Activated CD8-positive, alpha-beta memory T cell treated with anti-CD3 and anti-CD28 coated beads for 24 hours (primary cell): ENCODE data around the gene SLC9A3.

Source experiments
- DNase-seq: peaks from one replicate; pipeline ENCODE4 v3.0.0-alpha.2; 2020

SLC9A3 gene

DNA sequence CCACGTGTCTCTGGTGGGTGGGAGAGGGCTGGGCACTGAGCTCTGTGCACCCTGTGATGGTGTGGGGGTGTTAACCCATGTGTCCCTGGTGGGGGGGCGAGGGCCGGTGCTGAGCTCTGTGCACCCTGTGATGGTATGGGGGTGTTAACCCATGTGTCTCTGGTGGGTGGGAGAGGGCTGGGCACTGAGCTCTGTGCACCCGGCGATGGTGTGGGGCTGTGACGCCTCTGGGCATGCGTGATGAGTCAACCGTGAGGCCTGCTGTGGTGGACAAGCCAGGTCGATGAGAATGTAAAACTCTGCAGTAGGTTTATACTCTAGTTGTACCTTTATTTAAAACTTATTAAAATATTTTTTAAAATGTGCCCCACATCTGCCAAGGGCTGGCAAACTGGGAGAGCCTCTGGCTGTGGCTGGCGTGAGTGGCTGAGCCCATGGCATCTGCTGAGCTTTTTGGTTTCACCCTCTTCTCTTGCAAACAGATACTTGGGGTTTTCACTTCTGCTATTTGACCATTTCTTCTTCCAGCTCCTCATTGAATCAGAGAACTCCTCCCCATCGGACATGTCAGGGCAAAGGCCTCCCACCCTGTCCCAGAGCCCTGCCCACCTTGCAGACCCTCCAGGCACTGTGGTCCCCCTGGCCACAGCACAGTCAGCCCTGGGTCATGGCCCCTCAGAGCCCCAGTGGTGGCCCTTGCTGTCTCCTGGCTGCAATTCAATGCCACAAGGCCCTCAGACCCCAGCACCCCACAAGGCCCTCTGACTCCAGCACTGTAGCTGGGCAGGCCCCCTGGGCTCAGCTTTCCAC lies 99.7 kb downstream of the SLC9A3 start:
- no peak for DNase-seq

- no peak for DNase-seq
These were observed 100.5 kb downstream of the SLC9A3 start for GRCh38 chr5:423626-424261.

DNA sequence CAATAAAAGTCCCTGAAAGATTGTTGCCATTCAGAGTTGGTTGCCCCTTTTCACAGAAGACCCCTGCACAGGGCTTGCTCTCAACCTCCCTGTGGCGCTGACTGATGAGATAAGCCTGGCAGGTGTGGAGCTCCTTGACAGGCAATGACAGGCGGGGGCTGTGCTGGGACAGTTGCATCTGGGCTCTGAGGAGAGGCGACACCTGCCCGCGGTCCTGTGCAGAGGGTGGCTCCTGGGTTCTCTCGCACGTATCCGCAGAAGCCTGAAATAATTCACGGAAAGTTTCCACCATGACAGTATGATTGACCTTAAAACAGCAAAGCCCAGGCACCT lies 101.0 kb downstream of the SLC9A3 start:
- DNase-seq = no peak

- no peak for DNase-seq
These were observed 101.7 kb downstream of the SLC9A3 start for GRCh38 chr5:422323-423232.

DNA sequence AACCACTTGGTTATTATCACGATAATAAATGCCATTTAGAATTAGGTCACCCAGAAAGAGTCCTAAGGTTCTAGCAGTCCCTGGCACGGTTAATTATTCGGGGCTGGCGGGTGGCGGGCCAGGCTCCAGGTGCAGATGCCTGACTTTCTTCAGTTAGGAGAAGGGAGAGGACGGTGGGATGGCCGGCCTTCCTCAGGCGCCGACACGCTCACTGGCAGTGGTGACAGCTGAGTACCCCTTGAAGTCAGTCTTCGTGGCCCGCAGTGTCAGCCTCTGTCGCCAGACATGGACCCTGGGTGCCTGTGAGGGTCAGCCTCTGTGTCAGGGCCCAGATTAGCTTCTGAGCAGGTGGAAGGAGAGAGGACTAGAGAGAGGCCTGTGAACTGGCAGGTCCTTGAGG lies 102.3 kb downstream of the SLC9A3 start:
- no peak for DNase-seq

DNA sequence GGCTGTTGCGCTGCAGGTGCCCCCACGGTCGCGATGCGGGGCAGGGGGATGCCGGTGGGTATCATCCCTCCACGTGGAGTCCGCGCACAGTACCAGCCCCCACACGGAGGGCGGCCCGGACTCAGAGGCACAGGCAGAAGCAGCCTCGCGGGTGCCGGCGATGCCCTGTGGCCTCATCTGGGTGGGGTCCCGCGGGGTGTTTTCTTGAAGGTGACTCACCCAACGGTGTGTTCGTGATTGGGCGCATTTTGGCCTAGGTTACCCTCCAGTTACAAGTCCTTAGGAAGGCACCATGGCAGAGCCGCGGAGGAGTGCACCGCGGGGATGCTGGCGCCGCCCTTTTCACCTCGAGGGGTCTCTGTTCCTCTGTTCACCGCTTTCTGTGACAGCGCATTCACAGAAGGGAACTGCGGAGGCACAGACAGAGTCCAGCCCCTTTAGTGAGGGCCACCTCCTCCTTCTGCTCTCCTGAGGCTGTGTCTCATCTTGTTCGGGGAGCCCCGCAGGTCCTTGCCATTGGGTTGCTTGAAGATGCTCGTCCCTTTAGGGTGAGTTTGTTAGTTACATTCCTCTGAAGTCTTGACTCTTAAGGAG lies 102.9 kb downstream of the SLC9A3 start:
- no peak for DNase-seq

GRCh38 chr5:420632-421286 lies 103.5 kb downstream of the SLC9A3 start:
- DNase-seq = no peak
